ENCODE data around the gene SHISA9.
"Not testable (repeated sequence)": the region's sequence is repeated elsewhere in the genome, so short reads cannot be mapped to it uniquely, and the experiment has no call there.

Gene SHISA9

DNA sequence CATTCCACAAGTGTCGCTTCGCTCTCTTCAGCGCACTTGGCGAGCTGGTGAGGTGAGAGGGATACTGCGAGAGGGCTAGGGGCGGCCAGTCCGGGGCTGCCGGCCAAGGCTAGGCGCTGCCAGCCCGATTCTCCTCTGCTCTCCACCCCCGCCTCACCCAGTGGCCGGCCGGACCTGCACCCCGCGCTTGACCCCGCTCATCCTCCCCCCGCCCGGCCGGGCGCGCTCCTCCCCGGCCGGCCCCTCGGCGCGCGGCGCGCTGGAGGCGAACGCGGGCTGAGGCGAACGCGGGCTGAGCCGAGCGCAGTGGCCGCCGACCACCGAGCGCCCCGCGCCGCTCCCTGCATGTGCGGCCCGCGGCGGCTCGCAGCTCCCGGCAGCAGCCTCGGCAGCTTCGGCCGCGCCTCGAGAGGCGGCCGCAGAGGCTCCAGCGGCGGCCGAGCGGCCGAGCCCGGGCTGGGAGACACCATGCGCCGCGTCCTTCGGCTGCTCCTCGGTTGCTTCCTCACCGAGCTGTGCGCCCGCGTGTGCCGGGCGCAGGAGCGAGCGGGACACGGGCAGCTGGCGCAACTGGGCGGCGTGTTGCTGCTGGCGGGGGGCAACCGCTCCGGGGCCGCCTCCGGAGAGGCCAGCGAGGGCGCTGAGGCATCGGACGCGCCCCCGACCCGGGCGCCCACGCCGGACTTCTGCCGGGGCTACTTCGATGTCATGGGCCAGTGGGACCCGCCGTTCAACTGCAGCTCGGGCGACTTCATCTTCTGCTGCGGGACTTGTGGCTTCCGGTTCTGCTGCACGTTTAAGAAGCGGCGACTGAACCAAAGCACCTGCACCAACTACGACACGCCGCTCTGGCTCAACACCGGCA is at the start of gene SHISA9:
Gene SHISA9, plus strand, starts transcription at position 2 of the 865 bp plus-strand sequence.
- DNase-seq, result no peak

DNA sequence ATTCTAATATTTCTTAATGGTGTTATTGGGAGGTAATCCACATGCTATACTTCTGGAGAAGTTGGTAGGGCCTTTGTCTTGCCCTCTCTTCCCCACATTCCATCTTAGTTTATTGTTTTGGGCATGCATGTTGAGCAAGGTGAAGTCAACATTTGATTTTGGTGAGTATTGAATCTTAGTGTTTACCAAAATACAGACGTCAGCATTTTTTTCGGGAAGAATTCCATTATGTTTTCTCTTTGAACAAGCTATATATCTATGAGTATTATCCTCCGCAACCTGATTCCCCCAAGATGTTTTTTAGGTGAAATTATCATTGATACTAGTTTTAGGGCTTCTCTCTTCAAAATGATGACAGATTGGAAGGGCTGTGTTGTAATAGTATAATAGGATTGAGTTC is 47.4 kb upstream of the SHISA9 start:
- no peak for DNase-seq

DNA sequence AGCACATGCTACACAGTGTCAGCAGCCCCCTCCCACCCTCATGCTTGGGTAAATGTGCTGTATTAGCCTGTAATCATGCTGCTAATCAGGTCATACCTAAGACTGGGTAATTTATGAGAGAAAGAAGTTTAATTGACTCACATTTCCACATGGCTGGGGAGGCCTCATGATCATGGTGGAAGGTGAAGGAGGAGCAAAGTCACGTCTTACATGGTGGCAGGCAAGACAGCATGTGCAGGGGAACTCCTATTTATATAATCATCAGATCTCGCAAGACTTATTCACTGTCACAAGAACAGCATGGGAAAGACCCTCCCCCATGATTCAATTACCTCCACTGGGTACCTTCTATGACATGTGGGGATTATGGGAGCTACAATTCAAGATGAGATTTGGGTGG is 44.0 kb upstream of the SHISA9 start:
- not testable (repeated sequence) for DNase-seq

DNA sequence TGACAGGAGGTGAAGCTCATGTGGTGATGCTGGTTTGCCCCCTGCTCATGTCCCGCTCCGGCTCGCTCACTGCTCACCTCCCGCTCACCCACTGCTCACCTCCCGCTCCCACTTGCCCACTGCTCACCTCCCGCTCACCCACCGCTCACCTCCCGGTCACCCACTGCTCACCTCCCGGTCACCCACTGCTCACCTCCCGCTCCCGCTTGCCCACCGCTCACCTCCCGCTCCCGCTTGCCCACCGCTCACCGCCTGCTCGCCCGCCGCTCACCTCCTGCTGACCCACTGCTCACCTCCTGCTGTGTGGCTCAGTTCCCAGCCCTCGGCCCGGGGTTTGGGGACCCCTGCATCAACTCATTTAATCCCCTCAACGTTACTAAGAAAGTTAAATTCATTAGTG is 39.1 kb upstream of the SHISA9 start:
- DNase-seq, result no peak

DNA sequence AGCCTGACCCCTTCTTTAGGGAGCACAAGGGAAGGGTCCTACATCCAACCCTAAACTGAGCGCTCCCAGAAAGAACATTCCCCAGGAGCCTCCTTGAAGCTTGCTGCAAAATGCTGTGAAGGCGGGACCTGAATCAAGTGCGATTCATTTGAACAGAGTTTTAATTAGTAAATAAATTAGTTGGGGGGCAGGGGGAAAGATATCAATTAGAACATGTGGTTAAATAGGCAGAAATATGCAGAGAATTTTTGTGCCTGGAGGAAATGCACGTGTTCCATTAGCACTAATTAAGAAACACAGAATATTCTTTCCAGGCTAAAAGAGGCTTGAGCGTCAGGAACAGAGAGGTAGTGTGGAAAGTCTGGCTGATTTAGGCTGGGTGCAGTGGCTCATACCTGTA is 38.5 kb upstream of the SHISA9 start:
- no peak for DNase-seq

- no peak for DNase-seq
Measured at GRCh38 chr16:12866981-12867551, 34.3 kb upstream of the SHISA9 start.

- no peak for DNase-seq
Measured at GRCh38 chr16:12868169-12868568, 33.2 kb upstream of the SHISA9 start.

DNA sequence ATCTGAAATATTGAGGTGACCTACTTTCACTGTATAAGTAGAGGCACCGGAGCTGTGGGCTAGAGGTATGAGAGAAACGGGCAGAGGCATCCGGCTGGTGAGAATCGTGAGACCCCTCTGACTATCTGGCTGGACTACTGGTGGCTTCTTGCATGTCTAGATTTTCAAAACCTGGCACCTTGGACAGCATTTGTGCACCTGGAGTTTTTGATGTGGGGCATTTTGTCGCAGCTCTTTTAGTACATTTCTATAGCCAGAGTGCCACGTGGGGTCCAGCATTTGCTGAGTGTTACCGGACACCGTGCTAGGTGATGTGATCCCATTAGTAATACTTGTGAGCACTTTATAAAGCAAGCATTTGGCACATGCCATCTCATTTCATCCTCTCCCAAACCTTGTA is 32.6 kb upstream of the SHISA9 start:
- DNase-seq, result no peak

DNA sequence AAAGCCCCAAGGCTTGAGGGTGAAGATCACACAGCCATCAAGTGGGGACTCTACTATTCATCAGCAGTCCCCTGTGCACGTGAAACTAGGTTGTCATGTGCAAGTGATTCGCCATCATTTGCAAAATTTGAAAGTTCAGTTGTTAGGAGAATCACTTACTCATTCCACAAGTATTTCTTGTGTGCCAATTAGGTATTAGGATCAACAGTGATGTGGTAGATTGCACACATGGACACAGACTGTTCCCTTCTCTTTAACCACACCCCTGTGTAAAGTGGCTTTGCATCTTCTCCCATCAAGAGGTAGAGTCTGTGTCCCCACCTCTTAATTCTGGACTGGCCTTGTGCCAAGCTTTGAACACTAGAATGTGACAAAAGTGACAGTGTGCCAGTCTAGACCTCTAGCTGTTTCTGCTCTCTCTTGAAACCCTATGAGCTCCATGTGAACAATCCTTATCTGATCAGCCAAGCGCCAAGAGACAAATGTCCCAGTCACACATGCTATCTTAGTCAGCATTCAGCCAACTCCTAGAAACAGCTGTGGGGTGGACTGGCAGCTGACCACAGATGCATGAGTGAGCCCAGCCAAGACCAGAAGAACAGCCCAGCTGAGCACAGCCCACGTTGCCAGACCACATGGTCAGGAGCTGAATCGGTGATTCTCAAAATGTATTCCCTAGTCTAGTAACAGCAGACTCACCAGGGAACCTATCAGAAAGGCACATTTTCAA is 31.5 kb upstream of the SHISA9 start:
- no peak for DNase-seq

DNA sequence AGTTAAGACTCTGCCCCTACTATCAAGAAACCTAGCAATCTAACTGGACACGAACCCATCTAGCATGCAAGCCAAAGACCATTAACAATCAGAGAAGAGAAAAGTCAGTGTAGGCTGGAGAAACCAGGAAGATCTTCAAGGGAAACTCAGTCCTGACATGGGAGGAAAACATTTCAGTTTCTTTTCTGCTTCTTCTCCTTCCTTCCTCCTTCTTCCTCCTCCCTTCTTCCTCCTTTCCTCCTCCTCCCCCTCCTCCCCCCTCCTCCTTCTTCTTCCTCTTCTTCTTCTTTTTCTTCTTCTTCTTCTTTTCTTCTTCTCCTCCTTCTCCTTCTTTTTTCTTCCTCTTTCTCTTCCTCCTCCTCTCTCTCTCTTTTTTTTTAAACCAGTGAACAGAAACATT is 29.6 kb upstream of the SHISA9 start:
- no peak for DNase-seq

- no peak for DNase-seq
Measured at GRCh38 chr16:12874186-12874585, 27.2 kb upstream of the SHISA9 start.

DNA sequence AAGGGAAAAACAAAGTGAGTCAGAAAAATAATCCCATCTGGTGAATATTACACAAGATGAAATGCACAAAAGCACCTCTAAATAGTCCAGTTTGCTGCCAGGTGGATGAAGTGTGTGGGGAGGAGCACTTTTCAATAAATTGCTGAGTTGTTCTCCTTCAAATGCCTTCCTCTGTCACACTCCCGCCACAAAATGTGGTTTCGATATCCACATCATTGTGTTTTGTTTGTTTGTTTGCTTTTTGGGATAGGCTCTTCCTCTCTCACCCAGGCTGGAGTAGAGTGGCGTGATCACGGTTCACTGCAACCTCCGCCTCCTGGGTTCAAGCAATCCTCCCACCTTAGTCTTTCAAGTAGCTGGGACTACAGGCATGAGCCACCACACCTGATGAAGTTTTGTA is 24.6 kb upstream of the SHISA9 start:
- DNase-seq, result no peak

- no peak for DNase-seq
Measured at GRCh38 chr16:12878973-12879372, 22.4 kb upstream of the SHISA9 start.

DNA sequence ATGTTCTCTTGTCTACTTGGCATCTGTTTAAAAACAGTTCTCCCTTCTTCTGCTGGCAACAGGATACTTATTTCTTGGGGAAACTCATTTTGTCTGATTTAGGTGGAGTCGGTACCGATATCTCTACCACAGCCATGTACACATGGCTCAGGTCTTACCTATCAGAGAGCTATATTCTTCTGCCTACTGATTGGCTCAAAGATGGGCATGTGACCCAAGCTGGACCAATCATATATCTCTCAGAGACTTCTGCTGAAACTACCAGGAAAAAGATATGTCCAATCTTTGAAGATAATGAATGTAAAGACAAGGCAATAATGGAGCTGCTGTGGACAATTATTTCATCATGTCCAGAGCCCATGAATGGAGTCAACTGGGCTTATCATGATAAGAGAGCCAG is 21.6 kb upstream of the SHISA9 start:
- DNase-seq, result no peak

DNA sequence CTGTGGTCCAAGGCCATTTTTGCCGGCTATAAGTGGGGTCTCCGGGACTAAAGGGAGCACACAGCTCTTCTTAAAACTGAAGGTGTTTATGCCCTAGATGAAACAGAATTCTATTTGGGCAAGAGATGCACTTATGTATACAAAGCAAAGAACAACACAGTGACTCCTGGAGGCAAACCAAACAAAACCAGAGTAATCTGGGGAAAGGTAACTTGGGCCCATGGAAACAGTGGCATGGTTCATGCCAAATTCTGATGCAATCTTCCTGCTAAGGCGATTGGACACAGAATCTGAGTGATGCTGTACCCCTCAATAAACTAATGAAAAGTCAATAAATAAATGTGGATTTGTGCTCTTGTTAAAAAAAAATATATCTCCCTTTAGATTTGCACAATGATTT is 20.2 kb upstream of the SHISA9 start:
- no peak for DNase-seq

DNA sequence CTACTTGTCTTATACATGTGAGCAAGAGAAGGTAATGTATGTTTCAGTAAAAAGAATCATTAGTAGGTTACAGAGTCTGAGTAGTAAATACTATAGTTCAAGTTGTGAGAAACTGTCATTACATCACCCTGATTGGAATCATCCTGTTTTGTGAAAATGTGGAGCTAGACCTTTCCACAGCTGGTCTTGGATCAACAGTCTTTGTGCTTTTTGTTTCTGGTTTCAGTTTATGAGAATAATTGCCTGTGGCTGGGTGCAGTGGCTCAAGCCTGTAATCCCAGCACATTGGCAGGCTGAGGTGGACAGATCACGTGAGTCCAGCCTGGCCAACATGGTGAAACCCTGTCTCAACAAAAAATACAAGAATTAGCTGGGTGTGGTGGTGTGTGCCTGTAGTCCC is 19.7 kb upstream of the SHISA9 start:
- no peak for DNase-seq

- DNase-seq, result no peak
Measured at GRCh38 chr16:12885742-12886141, 15.7 kb upstream of the SHISA9 start.

DNA sequence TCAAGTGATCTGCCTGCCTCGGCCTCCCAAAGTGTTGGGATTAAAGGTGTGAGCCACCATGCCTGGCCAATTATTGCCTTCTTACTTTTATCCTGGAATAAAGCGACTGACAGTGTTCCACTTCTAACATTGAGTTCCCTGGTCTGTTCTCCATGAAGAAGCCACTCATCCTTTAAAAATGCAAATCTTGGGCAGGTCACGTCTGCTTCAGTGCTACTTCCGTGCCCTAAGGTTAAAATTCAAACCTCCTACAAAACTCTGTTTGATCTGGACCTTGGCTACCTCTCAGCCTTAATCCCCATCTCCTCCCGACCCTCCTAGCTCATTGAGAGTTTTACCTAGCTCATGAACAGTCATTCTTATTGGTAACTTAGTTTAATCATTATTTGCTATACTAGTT is 9.6 kb upstream of the SHISA9 start:
- no peak for DNase-seq

DNA sequence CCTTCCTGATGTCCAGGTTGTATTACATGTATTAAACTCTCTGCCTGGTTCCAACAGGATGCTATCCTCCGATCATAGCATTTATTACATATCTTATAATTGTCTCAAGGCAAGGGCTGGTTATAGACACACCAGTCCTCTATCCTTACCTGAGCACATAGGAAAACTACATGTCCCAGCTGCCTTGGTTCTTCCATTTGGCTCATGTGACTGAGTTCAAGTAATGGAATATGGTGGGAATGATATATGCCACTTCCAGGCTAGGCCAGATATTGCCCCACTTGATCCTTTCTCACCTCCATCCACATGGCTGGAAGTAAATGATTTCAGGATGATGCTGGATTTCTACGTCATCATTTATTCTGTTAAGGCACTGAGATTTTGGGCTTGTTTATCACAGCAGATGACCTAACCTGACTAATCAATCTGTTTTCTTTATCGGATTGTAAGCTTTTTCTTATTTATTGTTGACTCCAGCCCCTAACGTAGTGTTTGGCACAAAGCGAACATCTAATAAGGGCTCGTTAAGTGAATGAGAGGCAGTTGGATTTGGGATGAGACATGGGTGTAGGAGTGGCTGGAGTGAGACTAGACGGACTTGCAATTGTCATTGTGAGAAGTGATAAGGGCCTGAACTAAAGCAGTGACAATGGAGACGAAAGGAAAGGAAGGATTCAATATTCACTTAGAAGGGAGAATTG is 8.2 kb upstream of the SHISA9 start:
- no peak for DNase-seq

- DNase-seq, result no peak
Measured at GRCh38 chr16:12896562-12896961, 4.8 kb upstream of the SHISA9 start.

DNA sequence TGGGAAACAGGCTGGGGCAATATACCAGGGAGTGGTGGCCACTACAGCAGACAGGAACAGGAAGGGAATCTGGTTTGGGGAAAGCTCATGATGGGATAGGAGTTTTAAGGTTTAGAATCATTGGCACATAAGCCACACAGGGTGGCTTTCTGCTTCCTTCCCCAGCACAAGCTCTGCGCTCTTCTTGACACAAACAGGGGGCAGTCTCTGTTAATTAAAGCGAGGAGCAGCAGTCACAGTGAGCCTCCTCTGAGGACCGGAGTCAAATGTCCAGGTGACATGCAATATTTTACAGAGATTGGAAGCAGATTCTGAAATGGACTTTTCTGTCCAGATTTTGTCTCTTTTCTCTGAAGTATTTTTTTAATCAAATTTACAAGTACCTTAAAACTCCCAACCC is 2.8 kb upstream of the SHISA9 start:
- DNase-seq, result no peak

GRCh38 chr16:12899529-12900143 is 1.8 kb upstream of the SHISA9 start:
- no peak for DNase-seq

DNA sequence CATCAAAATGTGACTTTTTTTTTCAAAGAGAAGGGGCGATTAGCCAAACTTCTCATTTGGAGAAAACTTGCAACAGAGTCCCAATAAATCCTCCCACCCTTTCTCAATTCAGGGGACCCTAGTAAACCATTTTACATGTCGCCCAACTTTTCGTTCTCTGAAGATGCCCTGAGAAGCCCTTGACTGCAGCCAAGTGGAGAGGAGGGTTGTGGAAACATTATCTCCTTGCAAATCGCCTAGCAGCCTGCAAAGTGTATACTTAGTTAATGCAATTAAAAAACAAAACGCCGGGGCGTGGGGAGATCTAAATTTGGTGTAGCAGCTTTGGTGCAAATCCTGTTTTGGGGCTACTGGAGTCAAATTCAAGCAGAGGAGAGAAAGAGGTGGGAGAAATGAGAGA is 1.2 kb upstream of the SHISA9 start:
- no peak for DNase-seq
